HCT116 (cell line): ENCODE measurements around the gene IL6ST. TPM values are rescaled to one million over a fixed set of nuclear protein-coding genes. Genes with fewer than 3 reads are reported as not detected.

ENCODE experiments used
- ATAC-seq: fragments of 200-7000 bp; cut with Tn5 transposase; 2 replicates; pipeline ENCODE4 v1.9.1; 2020; ENCODE audit warnings: mild to moderate bottlenecking, moderate library complexity
- BruUV-seq: library from RNA; stranded (reverse); fragments of 400-500 nt; replicated peaks from 2 replicates; lab custom pipeline; 2021; lab: Mats Ljungman, UMichigan
- CTCF ChIA-PET: fragments of 300-600 bp; sonication (Branson Sonifier 250); formaldehyde crosslinking; loops from one replicate; lab custom pipeline; 2021; ENCODE audit warnings: antibody characterized with exemption; lab: Charles Lee
- POLR2A ChIA-PET: fragments of 300-600, 350-600 bp; sonication (Branson Sonifier 250); formaldehyde crosslinking; loops from one replicate; lab custom pipeline; 2021; ENCODE audit warnings: antibody characterized with exemption; lab: Charles Lee
- RAD21 ChIA-PET, 2 experiments: fragments of 300-600 bp; sonication (Branson Sonifier 250); formaldehyde crosslinking; loops; one replicate each; lab custom pipeline; 2023; ENCODE audit warnings: low total read pairs in 2 of 2; ENCODE audit not compliant: uncharacterized antibody in 2 of 2, unreplicated experiment in 2 of 2, low non-redundant PET in 1 of 2; lab: Charles Lee
- DNase-seq: peaks from one replicate; pipeline ENCODE4 v3.0.0-alpha.2; 2010; ENCODE audit warnings: low read depth, low spot score
- H2AFZ ChIP-seq: fragments of 200-600 bp; shearing (Covaris generic), sonication (generic); 2 replicates; pipeline ENCODE4 v1.6.1; 2017; ENCODE audit warnings: low read depth, mixed run types, mixed read lengths, antibody characterized with exemption, low read length; ENCODE audit not compliant: poor library complexity, severe bottlenecking
- H3K27ac ChIP-seq: 2 replicates; pipeline ENCODE4 v1.5.1; 2012; ENCODE audit warnings: low read depth, low read length
- H3K27me3 ChIP-seq: fragments of 200-600 bp; sonication (generic); 2 replicates; pipeline ENCODE4 v1.6.1; 2016; ENCODE audit warnings: mixed run types, low read length, mixed read lengths; ENCODE audit not compliant: insufficient read depth
- H3K36me3 ChIP-seq, 2 experiments: fragments of 200-500 bp in 1 of 2; fragments of 200-600 bp in 1 of 2; sonication (Bioruptor generic) in 1 of 2; sonication (generic) in 1 of 2; 2 replicates each; pipeline versions ENCODE4 v1.5.1 to v1.6.1; 2014 to 2016; ENCODE audit warnings: low read length in 2 of 2, inconsistent platforms in 1 of 2, mixed read lengths in 1 of 2, mixed run types in 1 of 2; ENCODE audit not compliant: insufficient read depth in 2 of 2, control insufficient read depth in 1 of 2
- H3K4me1 ChIP-seq, 2 experiments: fragments of 200-600 bp in 1 of 2; sonication (generic) in 1 of 2; 2 replicates each; pipeline versions ENCODE4 v1.5.1 to v1.6.1; 2012 to 2017; ENCODE audit warnings: low read length in 2 of 2, inconsistent platforms in 1 of 2, mild to moderate bottlenecking in 1 of 2, mixed read lengths in 1 of 2, mixed run types in 1 of 2, moderate library complexity in 1 of 2; ENCODE audit not compliant: insufficient read depth in 2 of 2, control insufficient read depth in 1 of 2
- H3K4me2 ChIP-seq: fragments of 200-600 bp; sonication (generic); 2 replicates; pipeline ENCODE4 v1.6.1; 2017; ENCODE audit warnings: mixed run types, low read length, mixed read lengths
- H3K4me3 ChIP-seq, 2 experiments: fragments of 200-600 bp in 1 of 2; sonication (generic) in 1 of 2; replicated peaks in 1 of 2; 2 replicates each; pipeline ENCODE4 v1.5.1; 2011 to 2016; ENCODE audit warnings: low read length in 2 of 2, control low read depth in 1 of 2, low read depth in 1 of 2, mild to moderate bottlenecking in 1 of 2, mixed read lengths in 1 of 2, mixed run types in 1 of 2
- H3K79me2 ChIP-seq: fragments of 200-600 bp; sonication (generic); 2 replicates; pipeline ENCODE4 v1.6.1; 2017; ENCODE audit warnings: mild to moderate bottlenecking, mixed run types, low read length, moderate library complexity, mixed read lengths; ENCODE audit not compliant: insufficient read depth
- H3K9ac ChIP-seq: fragments of 200-600 bp; sonication (generic); 2 replicates; pipeline ENCODE4 v1.6.1; 2016; ENCODE audit warnings: low read length, mixed read lengths
- H3K9me2 ChIP-seq: fragments of 200-600 bp; sonication (generic), shearing (Covaris generic); 2 replicates; pipeline ENCODE4 v1.6.1; 2017; ENCODE audit warnings: mixed run types, mild to moderate bottlenecking, moderate library complexity; ENCODE audit not compliant: insufficient read depth
- H3K9me3 ChIP-seq, 2 experiments: fragments of 200-500 bp in 1 of 2; fragments of 200-600 bp in 1 of 2; sonication (Bioruptor generic) in 1 of 2; sonication (generic) in 1 of 2; 2 replicates each; pipeline ENCODE4 v1.6.1; 2014 to 2017; ENCODE audit warnings: low read length in 2 of 2, mixed read lengths in 2 of 2, inconsistent platforms in 1 of 2, low read depth in 1 of 2, mild to moderate bottlenecking in 1 of 2, mixed run types in 1 of 2, moderate library complexity in 1 of 2; ENCODE audit not compliant: control insufficient read depth in 1 of 2, insufficient read depth in 1 of 2
- H4K20me1 ChIP-seq: fragments of 200-600 bp; sonication (generic), shearing (Covaris generic); 2 replicates; pipeline ENCODE4 v1.6.1; 2017; ENCODE audit warnings: mixed run types, mild to moderate bottlenecking, moderate library complexity; ENCODE audit not compliant: insufficient read depth
- CBX3 ChIP-seq: IDR thresholded peaks from 2 replicates; pipeline ENCODE4 v1.6.1; 2012; ENCODE audit warnings: low read depth
- EZH2phosphoT487 ChIP-seq: fragments of 200-600 bp; IDR thresholded peaks from 2 replicates; pipeline ENCODE4 v1.6.1; 2018; ENCODE audit warnings: antibody characterized with exemption, borderline replicate concordance
- FOSL1 ChIP-seq: IDR thresholded peaks from 2 replicates; pipeline ENCODE4 v1.6.1; 2012; ENCODE audit warnings: low read depth
- JUND ChIP-seq: IDR thresholded peaks from 2 replicates; pipeline ENCODE4 v1.6.1; 2012
- POLR2AphosphoS5 ChIP-seq: IDR thresholded peaks from 2 replicates; pipeline ENCODE4 v1.6.1; 2011; ENCODE audit warnings: mild to moderate bottlenecking, low read depth, low read length, moderate library complexity
- SIN3A ChIP-seq: IDR thresholded peaks from 2 replicates; pipeline ENCODE4 v1.6.1; 2012; ENCODE audit warnings: low read depth
- SP1 ChIP-seq: IDR thresholded peaks from 2 replicates; pipeline ENCODE4 v1.6.1; 2012; ENCODE audit warnings: low read depth
- SRF ChIP-seq: IDR thresholded peaks from 2 replicates; pipeline ENCODE4 v1.6.1; 2012; ENCODE audit warnings: low read depth
- ZFX ChIP-seq: fragments of 450-650 bp; IDR thresholded peaks from 2 replicates; pipeline ENCODE4 v1.6.1; 2017
- ZNF274 ChIP-seq: fragments of 200-500 bp; sonication (Bioruptor generic); IDR thresholded peaks from 2 replicates; pipeline ENCODE4 v1.6.1; 2014; ENCODE audit warnings: mild to moderate bottlenecking, low read depth, low read length, inconsistent platforms
- intact Hi-C: fragments of 100-400 bp; cut with micrococcal nuclease; formaldehyde crosslinking; loops from 2 replicates; pipeline ENCODE4 v1.10.0; 2022
- total RNA-seq: library from RNA; stranded (reverse); gene quantifications from one replicate; pipeline ENCODE4 v1.2.1, GENCODE V29; 2021; ENCODE audit not compliant: unreplicated experiment
- TF ChIP-seq, protein P1 (sequence below): IDR thresholded peaks from 2 replicates; pipeline ENCODE4 v1.6.1; 2012
- TF ChIP-seq, protein P2 (sequence below): IDR thresholded peaks from 2 replicates; pipeline ENCODE4 v1.6.1; 2011; ENCODE audit warnings: mild to moderate bottlenecking, low read length, moderate library complexity; ENCODE audit not compliant: insufficient replicate concordance; ENCODE audit errors: extremely low read depth
- TF ChIP-seq, protein P3 (sequence below), 3 experiments: fragments of 200-600 bp in 1 of 3; sonication (generic) in 1 of 3; IDR thresholded peaks in 2 of 3; conservative IDR thresholded peaks in 1 of 3; 2 replicates each; pipeline ENCODE4 v1.5.1; 2012 to 2017; ENCODE audit warnings: low read depth in 2 of 3, low read length in 2 of 3, antibody characterized with exemption in 1 of 3, borderline replicate concordance in 1 of 3, control low read depth in 1 of 3, mild to moderate bottlenecking in 1 of 3, mixed read lengths in 1 of 3, mixed run types in 1 of 3, moderate library complexity in 1 of 3; ENCODE audit not compliant: insufficient read depth in 1 of 3
- TF ChIP-seq, protein P4 (sequence below): IDR thresholded peaks from 2 replicates; pipeline ENCODE4 v1.6.1; 2012

IL6ST gene
- total RNA-seq, 1 experiment from 2014 or later = 26.5 TPM

DNA sequence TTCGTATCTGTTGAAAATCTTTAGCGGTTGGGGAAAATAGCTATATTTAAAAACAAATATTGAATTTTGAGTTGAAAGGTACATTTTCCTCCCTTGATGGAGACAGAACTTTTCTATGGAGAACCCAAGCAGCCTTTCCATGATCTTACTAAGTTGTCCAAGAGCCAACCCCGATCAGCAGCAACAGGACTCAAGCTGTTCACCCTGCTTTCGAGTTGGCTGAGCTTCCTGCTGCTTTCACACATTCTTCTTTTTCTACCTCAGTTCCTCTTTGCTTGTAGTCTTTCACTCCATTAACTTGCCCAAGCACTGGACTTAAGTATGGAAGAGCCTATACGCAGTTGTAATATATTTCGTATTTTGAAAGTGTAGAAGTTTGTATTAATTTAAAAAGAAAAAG lies 59.4 kb downstream of the IL6ST start:
- Histone ChIP-seq H3K9ac (no peak overlapping the region), H3K9me3 (no peaks in the 10 kb centered on the region), H3K27me3 (no peaks in the 10 kb centered on the region), H3K79me2 (no peaks in the 10 kb centered on the region), H4K20me1 (no peaks in the 10 kb centered on the region), H3K9me2 (no peaks in the 10 kb centered on the region), H3K27ac (no peak overlapping the region), H3K4me3 (no peak overlapping the region), H3K36me3 (peaks cover 0 to 4% of the 10 kb centered on the region in 2 experiments; a peak in 1 of 4 replicates), H3K4me1 (no peaks in the 10 kb centered on the region), H3K4me2 (no peak overlapping the region), H2AFZ (no peak overlapping the region)
- CTCF ChIA-PET = interaction anchor here (0.8 to 4.9 kb wide), 5 partner anchors 137 to 334 kb away, joined by 3 to 102 read pairs (median 18); no protein-coding TSS in a partner anchor
- RAD21 ChIA-PET = interaction anchor here (1.6 to 2.6 kb wide), 3 partner anchors 137 to 265 kb away, joined by 10 to 19 read pairs (median 11); no protein-coding TSS in a partner anchor
- POLR2A ChIA-PET = no interaction called here
- DNase-seq = no peak
- ATAC-seq = no peak
- no peak for TF ChIP-seq POLR2AphosphoS5
- TF ChIP-seq EZH2phosphoT487 = no peak
- TF ChIP-seq, protein P1, sequence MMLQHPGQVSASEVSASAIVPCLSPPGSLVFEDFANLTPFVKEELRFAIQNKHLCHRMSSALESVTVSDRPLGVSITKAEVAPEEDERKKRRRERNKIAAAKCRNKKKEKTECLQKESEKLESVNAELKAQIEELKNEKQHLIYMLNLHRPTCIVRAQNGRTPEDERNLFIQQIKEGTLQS = no peak
- no peak for TF ChIP-seq CBX3
- no peak for TF ChIP-seq SRF
- no peak for TF ChIP-seq ZFX
- TF ChIP-seq, protein P2, sequence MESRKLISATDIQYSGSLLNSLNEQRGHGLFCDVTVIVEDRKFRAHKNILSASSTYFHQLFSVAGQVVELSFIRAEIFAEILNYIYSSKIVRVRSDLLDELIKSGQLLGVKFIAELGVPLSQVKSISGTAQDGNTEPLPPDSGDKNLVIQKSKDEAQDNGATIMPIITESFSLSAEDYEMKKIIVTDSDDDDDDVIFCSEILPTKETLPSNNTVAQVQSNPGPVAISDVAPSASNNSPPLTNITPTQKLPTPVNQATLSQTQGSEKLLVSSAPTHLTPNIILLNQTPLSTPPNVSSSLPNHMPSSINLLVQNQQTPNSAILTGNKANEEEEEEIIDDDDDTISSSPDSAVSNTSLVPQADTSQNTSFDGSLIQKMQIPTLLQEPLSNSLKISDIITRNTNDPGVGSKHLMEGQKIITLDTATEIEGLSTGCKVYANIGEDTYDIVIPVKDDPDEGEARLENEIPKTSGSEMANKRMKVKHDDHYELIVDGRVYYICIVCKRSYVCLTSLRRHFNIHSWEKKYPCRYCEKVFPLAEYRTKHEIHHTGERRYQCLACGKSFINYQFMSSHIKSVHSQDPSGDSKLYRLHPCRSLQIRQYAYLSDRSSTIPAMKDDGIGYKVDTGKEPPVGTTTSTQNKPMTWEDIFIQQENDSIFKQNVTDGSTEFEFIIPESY = no peak
- no peak for TF ChIP-seq SP1
- no peak for TF ChIP-seq JUND
- no peak for TF ChIP-seq SIN3A
- no peak for TF ChIP-seq FOSL1
- TF ChIP-seq, protein P3, sequence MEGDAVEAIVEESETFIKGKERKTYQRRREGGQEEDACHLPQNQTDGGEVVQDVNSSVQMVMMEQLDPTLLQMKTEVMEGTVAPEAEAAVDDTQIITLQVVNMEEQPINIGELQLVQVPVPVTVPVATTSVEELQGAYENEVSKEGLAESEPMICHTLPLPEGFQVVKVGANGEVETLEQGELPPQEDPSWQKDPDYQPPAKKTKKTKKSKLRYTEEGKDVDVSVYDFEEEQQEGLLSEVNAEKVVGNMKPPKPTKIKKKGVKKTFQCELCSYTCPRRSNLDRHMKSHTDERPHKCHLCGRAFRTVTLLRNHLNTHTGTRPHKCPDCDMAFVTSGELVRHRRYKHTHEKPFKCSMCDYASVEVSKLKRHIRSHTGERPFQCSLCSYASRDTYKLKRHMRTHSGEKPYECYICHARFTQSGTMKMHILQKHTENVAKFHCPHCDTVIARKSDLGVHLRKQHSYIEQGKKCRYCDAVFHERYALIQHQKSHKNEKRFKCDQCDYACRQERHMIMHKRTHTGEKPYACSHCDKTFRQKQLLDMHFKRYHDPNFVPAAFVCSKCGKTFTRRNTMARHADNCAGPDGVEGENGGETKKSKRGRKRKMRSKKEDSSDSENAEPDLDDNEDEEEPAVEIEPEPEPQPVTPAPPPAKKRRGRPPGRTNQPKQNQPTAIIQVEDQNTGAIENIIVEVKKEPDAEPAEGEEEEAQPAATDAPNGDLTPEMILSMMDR (IDR thresholded peaks at IDR 0.05 in 2 of 3, conservative IDR thresholded peaks at IDR 0.05 in 1 of 3; ENCODE audit: borderline replicate concordance in 1 of 3, insufficient read depth in 1 of 3, low read depth in 2 of 3, low read length in 2 of 3) = no peak
- TF ChIP-seq ZNF274 = no peak
- TF ChIP-seq, protein P4, sequence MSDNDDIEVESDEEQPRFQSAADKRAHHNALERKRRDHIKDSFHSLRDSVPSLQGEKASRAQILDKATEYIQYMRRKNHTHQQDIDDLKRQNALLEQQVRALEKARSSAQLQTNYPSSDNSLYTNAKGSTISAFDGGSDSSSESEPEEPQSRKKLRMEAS = no peak
- no TSS peak for BruUV-seq
- intact Hi-C loops = loop anchor here (5.0 kb wide), 2 partner anchors 137 to 1342 kb away; no protein-coding TSS in a partner anchor
